ENCODE data around the gene CD247.

Gene CD247

DNA sequence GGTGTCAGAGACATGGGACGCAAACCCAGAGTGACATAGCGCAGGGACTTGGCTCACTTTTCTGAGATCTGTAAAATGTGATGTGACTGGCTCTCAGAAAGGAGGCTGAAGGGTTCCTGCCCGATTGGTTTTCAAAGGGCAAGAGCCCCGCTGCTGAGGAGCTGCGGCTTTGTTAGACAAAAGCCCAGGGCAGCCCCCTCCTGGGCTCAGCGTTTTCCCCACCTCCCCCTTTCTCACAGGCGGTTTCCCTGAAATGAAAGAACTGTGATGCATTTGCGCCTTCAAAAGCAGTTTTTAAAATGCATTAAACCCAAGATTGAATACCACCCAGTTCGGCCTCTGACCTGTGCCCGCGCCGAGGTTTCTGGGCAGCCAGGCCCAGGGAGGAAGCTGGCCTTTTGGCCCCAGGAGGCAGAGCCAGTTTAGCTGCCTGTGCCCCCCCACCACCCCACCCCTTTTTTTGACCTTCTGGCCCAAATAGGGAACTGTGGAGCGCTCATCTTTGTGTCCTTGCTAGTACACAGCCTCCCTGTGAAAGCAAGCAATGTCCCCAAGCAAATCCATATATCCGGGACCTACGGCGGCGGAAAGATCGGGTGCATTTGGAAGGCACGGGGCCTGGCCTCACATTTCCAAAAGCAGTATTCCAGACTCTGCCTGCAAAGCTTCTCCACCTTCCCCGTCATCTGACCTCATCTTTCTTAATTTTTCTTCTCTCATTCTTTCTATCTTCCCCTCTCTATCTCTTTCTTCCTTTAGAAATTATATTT lies 28.6 kb downstream of the CD247 start:
- no peak for DNase-seq (ENCODE audit: low spot score)

DNA sequence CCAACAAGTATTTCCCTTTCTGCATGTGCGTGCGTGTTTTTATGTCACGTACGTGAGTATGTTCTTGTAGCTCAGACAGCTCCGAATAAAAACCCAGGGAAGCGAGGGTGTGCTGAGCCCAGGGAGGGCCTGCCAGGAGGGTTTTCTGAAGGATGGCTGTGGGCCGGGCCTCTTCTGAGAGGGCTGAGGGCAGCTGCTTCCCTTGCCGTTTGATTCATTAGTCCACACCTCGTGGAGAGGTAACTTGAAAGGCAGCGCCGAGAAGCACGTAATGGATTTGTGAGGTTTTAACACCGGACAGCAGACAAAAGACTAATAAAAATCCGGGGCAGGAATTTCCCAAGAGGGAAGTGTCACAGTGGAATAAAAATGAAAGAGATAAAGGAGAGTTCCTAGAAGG lies 29.5 kb downstream of the CD247 start:
- no peak for DNase-seq (ENCODE audit: low spot score)

DNA sequence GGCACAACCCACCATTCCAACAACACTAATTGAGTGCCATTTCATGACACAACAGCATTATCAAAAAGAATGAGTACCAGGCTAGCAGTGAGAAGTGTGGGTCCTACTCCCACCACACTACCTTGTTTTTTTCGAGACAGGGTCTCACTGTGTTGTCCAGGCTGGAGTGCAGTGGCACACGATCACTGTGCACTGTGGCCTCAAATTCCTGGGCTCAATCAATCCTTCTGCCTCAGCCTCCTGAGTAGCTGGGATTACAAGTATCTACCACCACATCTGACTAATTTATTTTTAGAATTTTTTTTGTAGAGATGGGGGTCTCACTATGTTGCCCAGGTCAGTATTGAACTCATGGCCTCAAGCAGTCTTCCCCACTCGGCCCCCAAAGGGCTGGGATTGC lies 30.7 kb downstream of the CD247 start:
- DNase-seq (ENCODE audit: low spot score), result no peak

DNA sequence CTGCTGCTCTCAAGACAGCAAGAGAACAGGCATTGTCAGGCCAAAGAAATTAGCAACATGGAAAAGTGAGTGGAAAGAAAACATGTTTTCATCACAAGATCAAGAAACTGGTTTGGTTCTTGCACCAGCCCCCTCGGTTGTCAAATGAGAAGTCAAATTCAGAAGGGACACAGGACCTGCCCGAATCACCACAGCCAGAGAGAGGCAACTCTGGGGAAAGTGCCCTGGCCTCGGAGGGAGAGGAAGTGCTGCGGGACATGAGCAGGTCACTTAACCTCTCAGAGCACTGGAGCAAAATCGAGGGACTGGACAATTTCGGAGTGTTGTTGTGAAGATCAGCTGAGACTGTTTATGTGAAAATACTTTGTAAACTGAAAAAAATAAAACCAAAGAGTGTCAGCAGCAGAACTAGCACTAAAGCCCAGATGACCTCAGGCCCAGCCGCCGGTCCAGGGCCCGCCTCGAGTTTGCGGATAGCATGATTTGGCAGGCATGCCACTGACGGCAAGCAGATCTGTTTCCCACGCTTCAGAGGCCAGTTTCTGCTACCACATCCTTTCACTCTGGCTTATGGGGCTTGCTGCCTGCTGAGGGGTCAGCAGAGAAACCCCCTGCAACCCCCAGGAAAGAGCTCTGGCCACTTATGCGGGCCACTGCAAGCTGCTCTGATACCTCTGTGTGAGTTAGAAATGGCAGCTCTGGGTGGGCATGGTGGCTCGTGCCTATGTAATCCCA lies 32.1 kb downstream of the CD247 start:
- no peak for DNase-seq (ENCODE audit: low spot score)

DNA sequence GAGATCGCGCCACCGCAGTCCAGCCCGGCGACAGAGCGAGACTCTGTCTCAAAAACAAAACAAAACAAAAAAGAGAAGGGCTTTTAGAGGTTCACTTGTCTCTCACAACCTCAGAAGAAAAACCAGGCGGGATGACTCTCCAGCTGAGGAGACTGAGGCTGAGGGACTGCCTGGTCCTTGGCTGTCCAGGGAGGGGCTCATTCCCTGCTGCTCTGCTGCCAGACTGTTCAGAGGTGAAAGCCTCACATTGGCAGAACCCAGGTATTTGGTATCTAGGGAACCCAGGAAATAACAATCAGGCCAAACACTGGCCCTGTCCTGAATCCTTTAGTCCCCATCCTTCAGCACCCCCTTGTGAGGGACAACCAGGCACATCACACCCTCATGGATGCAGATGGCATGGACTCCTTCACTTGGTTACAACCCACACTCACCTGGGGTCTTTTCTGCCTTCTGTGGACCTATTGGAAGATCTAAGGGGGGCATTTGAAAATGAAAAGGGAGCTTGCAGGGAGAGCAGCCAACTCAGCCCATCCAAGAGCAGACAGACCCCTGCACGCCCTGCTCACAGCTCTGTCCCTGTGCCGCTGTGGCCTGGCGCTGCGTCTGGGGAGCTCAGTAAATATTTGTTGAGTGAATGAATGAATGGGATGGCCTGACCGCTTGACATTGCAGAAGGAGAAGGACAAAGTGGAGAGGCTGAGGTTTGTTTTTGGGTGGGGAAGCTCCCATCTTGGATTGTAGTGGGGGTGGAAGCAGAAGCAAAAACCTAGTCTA lies 33.4 kb downstream of the CD247 start:
- DNase-seq (ENCODE audit: low spot score), result no peak

DNA sequence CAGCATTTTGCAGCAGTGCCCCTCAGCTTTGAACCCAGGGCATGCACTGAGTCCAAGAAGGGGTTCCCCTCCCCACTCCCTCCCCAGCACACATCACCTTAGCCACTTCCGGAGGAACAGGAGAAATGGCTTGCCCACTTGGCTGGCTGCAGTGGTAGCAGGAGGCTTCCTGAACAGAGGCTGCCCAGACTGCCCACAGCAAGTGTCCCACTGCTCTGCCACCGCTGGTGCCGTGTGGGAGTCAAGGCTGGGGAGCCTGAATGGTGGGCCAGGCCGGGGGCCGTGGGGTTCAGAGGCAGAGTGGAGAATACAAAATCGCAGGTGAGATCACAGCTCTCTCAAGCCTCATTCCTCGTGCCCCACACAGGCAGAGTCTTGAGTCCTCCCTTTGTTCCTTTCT lies 34.5 kb downstream of the CD247 start:
- DNase-seq (ENCODE audit: low spot score), result no peak

DNA sequence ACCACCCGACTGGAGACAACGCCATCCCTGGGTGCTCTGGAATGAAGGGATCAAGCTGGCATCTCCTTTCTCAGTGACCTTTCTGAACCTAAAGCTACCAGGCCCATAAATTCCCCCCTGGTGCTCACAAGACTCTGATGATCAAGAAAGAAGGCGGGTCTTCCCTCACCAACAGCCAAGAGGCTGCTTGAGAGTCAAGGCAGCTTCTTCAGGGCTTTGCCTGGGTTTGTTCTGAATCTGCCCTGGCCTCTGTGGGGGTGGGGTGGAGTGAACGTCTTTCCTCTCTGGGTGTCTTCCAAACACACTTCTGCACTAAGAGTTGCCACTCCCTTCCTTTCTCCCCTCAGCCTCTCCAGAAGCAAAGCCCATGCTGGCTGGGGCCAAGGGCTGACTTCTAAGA lies 36.1 kb downstream of the CD247 start:
- no peak for DNase-seq (ENCODE audit: low spot score)

DNA sequence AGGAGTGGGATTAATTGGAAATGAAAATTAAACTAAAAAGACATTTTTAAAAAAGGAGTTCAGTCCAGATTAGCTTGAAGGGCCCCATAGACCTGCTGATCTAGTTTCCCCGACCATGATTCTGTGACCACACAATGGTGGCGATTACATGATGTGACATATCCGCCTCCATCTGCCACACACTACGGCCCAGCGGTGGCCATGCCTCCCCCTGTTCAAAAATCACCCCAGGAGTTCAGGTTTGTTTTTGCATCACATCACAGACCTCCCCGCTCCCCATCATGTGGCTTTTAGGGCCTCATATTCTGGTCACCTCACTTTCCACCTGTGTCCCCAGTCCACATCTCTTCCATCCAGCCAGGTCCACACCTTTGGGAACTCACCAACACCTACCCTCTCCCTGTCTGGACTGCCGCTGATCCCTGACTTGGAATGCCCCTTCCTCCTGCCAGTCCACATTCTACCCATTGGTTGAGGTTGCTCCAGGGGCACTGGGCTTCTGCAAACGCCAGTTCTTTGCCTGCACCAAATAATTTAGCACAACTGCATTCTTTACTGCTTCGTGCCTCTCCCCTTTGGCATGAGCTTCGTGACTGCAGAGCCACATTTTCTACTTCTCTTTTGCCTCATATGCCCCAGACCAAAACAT lies 38.9 kb downstream of the CD247 start:
- no peak for DNase-seq (ENCODE audit: low spot score)

DNA sequence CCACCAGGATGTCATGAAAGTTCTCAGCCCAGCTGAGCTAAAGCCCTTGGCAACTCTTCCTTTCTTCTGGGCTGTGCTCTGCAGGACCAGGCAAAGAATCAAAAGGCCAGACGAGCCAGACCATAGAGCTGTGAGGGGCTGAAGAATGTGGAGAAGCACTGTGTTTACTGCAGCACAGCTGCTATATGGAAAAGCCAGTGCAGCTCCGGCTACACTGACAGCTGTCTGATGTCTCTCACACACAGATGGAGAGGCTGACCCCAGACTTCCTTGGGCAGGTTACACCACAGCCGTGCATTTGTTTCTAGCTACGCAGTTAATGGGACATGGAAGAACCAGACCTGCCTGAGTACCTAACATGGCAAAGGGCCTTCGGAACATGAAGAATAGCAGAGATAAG lies 40.3 kb downstream of the CD247 start:
- DNase-seq (ENCODE audit: low spot score), result no peak

DNA sequence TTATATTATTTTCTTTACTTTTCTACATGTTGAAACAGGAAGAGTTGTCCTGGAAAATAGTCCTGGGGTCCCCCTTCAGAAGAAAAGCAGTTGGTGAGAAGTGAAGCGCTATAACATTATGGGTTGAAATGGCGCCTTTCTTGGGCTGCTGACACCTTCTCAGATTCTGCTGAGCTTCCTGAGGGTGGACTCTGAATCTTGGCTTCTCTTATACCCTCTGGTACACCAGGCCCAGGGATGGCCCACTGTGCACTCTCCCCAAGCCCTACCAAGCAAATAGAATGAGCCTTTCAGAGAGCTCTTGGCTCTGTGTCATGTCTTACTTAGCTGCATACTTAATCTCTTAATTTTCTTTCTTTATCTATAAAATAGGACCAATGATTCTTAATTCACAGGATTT lies 42.3 kb downstream of the CD247 start:
- no peak for DNase-seq (ENCODE audit: low spot score)

DNA sequence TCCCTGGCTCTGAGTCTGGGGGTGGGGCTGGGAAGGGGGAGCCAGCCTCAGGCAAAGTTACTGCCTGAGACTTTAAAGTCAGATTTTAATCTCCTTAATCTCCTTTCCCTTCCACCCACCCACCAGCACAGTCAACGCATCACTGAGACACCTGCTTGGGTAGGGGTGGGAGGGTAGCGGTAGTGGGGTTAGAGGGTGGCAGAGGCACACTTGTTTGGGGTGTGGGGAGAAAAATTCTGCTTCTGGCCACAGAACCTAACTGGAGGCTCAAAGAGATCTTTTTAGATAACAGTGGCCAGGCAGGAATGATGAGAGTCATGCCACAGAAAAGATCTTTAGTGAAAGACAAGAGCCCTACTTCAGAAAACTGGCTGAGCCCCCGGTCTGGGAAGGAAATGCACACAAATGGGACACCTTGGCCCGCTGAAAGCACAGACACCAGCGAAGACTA lies 44.1 kb downstream of the CD247 start:
- no peak for DNase-seq (ENCODE audit: low spot score)

DNA sequence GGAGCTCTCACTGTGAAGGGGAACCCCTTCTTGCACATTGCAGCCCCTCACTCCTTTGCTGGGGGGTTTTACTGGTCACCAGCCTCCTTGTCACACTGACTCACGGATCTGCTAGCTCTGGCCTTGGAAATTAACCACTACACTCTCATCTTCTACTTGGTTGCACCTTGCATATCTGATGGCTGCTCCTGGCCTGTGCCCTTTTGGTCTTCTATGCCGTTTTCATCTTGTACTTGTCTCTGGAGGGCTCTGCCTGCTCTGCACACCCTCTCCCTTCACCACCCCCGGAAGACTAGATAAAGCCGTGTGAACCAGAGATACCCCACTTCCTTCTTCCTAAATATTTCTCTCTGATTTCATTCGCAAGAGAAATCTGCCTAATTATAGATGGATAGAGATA lies 44.6 kb downstream of the CD247 start:
- DNase-seq (ENCODE audit: low spot score), result no peak

DNA sequence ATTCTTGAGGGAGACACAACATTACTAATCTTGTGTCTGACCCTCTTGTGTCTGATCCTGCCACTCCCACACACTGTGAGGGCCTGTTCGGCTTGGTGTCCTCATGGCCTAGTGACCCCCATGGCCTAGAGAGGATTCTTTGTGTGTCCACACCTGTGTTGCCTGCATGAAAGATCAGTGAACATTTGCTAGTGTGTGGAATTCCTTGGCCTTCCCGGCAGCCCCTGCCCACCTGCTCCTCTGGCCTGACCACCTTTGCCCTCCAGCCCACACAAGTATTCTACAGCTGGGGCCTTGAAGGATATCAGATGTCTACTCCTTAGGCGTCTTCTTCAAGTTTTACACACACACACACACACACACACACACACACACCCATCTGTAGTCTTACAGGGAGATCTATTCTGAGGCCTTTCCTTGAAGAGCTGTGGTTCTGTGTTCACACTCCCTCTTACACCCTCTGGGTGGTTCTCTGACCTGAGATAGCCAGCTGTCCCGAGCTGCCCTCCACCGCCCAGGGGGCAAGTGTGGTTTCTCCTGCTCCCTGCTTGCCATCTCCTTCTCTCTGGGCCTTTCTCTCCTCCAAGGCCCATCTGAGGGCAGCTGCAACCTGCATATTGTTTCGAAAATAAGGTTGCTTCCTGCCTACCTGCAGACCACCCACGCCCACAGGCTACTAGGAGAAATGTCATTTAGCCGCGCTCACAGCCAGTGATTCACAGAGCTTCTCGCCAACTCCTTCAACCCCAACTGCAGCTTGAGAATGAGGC lies 45.4 kb downstream of the CD247 start:
- no peak for DNase-seq (ENCODE audit: low spot score)

DNA sequence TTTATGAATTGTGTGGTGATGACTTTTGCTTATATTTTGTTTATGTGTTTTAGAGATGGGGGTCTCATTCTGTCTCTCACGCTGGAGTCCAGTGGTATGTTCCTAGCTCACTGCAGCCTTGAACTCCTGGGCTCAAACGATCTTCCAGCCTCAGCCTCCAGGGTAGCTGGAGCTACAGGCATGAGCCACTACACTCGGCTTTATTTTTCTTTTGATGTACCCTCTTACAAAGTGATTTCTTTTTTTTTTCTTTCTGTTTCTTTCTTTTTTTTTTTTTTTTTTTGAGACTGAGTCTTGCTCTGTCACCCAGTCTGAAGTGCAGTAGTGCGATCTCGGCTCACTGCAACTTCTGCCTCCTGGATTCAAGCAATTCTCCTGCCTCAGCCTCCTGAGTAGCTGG lies 46.8 kb downstream of the CD247 start:
- no peak for DNase-seq (ENCODE audit: low spot score)

DNA sequence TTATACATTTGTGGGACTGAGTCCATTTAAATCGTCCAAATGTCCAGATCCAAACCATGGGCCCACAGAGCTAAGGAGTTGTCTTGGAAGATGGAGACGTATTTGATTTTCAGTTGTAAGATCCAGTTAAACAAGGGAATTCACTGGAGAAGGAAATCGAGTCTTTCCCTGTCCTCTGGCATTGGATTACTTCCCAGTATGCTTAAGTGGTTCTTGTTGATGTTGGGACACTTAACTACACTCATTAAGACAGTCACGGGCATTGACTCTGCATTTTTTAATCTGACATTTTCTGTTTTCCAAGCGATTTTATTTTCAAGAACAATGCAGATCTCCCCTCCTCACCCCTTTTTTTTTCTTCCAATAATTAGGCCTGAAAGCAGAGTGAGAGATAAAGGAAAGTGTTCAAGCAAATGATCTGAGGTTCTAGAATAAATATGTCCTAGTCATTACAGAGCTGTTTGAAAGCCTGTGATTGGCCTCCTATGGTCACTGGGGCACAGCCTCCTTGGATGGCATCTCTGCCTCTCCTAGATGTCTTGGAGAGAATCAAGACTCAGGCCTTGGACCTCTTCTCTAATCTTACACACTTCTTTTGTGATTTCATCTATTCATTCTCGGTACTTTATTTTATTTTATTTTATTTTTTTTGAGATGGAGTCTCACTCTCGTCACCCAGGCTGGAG lies 48.9 kb downstream of the CD247 start:
- DNase-seq (ENCODE audit: low spot score), result no peak

DNA sequence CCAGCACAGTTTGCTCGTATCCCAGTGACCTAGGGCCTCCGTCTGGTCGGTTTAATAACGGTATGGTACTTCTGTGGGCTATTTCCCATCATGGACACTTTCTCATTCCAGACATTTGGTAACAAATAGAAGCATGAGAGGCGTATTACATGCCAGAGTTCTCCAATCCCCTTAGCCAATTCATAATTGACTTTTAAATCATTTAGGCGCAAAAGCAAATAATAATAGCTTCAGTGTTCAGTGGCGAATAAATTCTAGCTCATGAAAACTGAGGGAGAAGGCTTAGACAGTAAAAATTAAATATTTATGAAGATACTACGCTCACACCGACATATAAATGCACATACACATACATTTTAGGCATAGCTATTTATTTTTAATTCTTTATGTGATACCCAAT lies 50.6 kb downstream of the CD247 start:
- DNase-seq (ENCODE audit: low spot score), result no peak

DNA sequence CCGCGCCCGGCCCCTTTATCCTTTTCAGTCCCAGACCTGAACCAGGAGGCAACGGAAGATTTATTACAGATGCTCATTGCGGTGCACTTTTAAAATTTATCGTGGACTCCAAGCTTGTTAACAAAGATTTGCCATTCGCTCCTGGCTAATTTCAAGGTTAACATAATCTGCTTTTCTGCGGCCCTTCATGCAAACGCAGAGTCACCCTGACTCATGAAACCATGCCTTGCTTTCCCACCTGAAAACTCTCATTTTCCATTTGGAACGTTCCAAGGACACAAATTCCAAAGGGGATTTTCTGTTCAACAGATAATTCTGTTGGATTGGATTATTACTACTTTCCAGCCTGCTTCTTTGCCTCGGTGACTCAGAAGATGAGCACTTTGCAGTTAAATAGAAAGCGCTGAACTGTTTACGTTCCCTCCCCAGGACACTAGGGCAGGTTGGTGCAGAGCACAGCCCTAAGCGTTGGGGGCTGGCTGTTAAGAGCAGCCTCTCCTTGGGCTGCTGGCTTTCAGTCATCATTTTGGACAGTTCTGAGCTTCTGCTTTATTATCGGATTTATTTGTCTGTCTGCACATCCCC lies 51.1 kb downstream of the CD247 start:
- no peak for DNase-seq (ENCODE audit: low spot score)

DNA sequence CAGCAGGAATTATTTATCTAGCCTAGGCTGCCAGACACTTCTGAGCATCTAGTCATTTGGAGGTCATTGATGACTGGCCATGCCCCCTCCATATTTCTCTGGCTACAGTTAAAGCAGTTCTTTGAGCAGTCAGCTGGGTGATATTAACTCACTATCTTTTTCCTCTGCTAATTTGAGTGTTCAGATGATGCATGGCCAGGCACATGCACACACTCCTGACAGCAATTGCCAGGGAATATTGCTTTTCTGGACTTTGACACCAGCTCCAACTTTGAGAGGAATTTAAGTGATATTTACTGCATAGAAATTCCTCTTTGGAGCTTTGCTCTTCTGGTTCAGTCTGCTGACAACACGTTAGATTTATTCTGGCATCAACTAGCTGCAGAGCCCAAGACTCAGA lies 52.6 kb downstream of the CD247 start:
- DNase-seq (ENCODE audit: low spot score), result no peak

DNA sequence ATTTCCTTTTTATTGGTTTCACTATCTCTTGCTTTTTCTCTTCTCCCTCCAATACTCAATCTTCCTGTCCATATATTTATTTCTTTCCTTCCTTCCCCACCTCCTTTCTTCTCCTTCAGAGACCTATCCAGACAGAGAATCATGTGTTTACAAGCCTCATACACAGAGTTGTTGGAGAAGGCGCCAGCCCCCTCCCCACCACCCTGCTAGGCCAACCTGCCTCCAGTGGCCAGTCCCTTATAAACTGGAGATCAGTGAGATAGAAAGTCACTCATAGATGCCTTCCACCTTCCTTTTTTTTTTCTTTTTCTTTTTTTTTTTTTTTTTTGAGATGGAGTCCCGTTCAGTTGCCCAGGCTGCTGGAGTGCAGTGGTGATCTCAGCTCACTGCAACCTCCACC lies 53.3 kb downstream of the CD247 start:
- DNase-seq (ENCODE audit: low spot score), result no peak

DNA sequence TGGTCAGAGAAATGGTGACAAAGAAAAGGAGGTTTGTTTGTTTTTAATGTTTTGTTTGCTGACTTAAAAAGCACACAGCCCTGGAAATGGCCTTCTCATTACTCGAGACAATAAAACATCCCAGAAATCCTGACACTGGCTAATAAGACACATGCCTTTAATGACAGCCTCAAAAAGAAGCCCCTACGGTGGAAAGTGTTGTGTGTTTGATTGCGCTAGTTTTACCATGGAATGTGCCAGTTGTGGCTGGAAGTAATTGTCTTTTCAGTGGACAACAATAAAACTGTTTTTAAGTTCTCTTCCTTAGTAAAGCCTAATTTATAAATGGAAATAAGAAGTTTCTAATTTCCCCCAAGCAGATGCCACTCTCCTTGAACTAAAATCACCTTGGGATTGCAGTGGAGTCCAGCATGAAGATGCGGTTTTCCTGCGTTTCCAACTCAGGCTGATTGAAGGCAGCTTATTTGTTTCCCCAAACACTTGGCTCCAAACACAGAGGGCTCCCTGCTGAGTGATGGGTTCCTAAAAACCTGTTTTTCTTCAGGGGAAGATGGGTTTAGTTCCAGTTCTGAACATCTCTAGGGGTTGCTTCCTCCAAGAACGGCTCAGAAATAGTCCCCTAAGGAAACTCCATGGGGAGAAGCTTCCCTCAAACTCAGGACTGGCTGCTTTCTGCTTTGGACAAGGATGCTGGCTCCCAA lies 54.3 kb downstream of the CD247 start:
- DNase-seq (ENCODE audit: low spot score), result no peak

All from AG08395 (cell line).